SK-N-SH (cell line): ENCODE data around the gene SRR. TPM values are rescaled to one million over a fixed set of nuclear protein-coding genes. Genes with fewer than 3 reads are reported as not detected.

Experiments used
- CTCF ChIA-PET: fragments of 300-600, 350-600 bp; formaldehyde crosslinking; extraction: SDS; loops from one replicate; lab custom pipeline; 2021; lab: Yijun Ruan, JAX
- POLR2A ChIA-PET: fragments of 350-600 bp; sonication (Branson Sonifier 250); formaldehyde crosslinking; extraction: SDS; loops from one replicate; lab custom pipeline; 2020; ENCODE audit warnings: antibody characterized with exemption, inconsistent platforms; lab: Yijun Ruan, JAX
- DNase-seq: peaks from one replicate; pipeline ENCODE4 v3.0.0; 2012
- H2AFZ ChIP-seq: fragments of 200-600 bp; sonication (generic); 2 replicates; pipeline ENCODE4 v1.8.1; 2016; ENCODE audit warnings: antibody characterized with exemption, mild to moderate bottlenecking, low read depth
- H3F3A ChIP-seq: fragments of 200-600 bp; sonication (generic); replicated peaks from 2 replicates; pipeline ENCODE3; 2016; ENCODE audit warnings: antibody characterized with exemption, mild to moderate bottlenecking; ENCODE audit not compliant: insufficient read depth
- H3K27ac ChIP-seq, 2 experiments: fragments of 200-500 bp in 1 of 2; fragments of 200-600 bp in 1 of 2; sonication (Bioruptor generic) in 1 of 2; sonication (generic), shearing (Covaris generic) in 1 of 2; 2 replicates each; pipeline versions ENCODE4 v1.5.1 to v1.6.1; 2014 to 2016; ENCODE audit warnings: low read depth in 2 of 2, inconsistent platforms in 1 of 2, low read length in 1 of 2, mild to moderate bottlenecking in 1 of 2, mixed read lengths in 1 of 2
- H3K27me3 ChIP-seq: fragments of 200-600 bp; sonication (generic), shearing (Covaris generic); 2 replicates; pipeline ENCODE4 v1.6.1; 2016; ENCODE audit warnings: mixed run types; ENCODE audit not compliant: insufficient read depth
- H3K36me3 ChIP-seq, 2 experiments: fragments of 200-500 bp in 1 of 2; fragments of 200-600 bp in 1 of 2; sonication (Bioruptor generic) in 1 of 2; sonication (generic) in 1 of 2; replicated peaks in 1 of 2; 2 replicates each; pipeline versions ENCODE3 to v1.5.1; 2014 to 2016; ENCODE audit warnings: low read length in 1 of 2, mild to moderate bottlenecking in 1 of 2; ENCODE audit not compliant: insufficient read depth in 2 of 2, control insufficient read depth in 1 of 2
- H3K4me1 ChIP-seq, 2 experiments: fragments of 200-500 bp in 1 of 2; fragments of 200-600 bp in 1 of 2; sonication (Bioruptor generic) in 1 of 2; sonication (generic), shearing (Covaris generic) in 1 of 2; 2 replicates each; pipeline versions ENCODE4 v1.5.1 to v1.6.1; 2014 to 2016; ENCODE audit warnings: low read depth in 1 of 2, low read length in 1 of 2, mixed run types in 1 of 2; ENCODE audit not compliant: insufficient read depth in 2 of 2, control insufficient read depth in 1 of 2
- H3K4me2 ChIP-seq: fragments of 200-600 bp; sonication (generic), shearing (Covaris generic); 2 replicates; pipeline ENCODE4 v1.6.1; 2017; ENCODE audit warnings: mixed run types
- H3K4me3 ChIP-seq, 2 experiments: fragments of 200-500 bp in 1 of 2; fragments of 200-600 bp in 1 of 2; sonication (Bioruptor generic) in 1 of 2; sonication (generic), shearing (Covaris generic) in 1 of 2; 2 replicates each; pipeline versions ENCODE4 v1.5.1 to v1.8.1; 2014 to 2016; ENCODE audit warnings: low read depth in 2 of 2, inconsistent platforms in 1 of 2, low read length in 1 of 2, mild to moderate bottlenecking in 1 of 2, mixed read lengths in 1 of 2, moderate library complexity in 1 of 2
- H3K79me2 ChIP-seq: fragments of 200-600 bp; sonication (generic); 2 replicates; pipeline ENCODE4 v1.8.1; 2017; ENCODE audit warnings: mild to moderate bottlenecking; ENCODE audit not compliant: insufficient read depth
- H3K9ac ChIP-seq: fragments of 200-600 bp; sonication (generic); 2 replicates; pipeline ENCODE4 v1.6.1; 2017; ENCODE audit warnings: mixed run types
- H3K9me2 ChIP-seq: fragments of 200-600 bp; sonication (generic); 2 replicates; pipeline ENCODE4 v1.6.1; 2017; ENCODE audit warnings: mixed run types
- H3K9me3 ChIP-seq: fragments of 200-600 bp; sonication (generic); 2 replicates; pipeline ENCODE4 v1.6.1; 2017; ENCODE audit warnings: mixed run types, mild to moderate bottlenecking, moderate library complexity
- H4K20me1 ChIP-seq: fragments of 200-600 bp; sonication (generic); 2 replicates; pipeline ENCODE4 v1.6.1; 2017; ENCODE audit warnings: mild to moderate bottlenecking, mixed run types; ENCODE audit not compliant: insufficient read depth
- ELF1 ChIP-seq: IDR thresholded peaks from 2 replicates; pipeline ENCODE4 v1.4.0; 2012
- EP300 ChIP-seq, 2 experiments: IDR thresholded peaks; 2 replicates each; pipeline versions ENCODE4 v1.4.0 to v1.6.1; 2012; ENCODE audit warnings: borderline replicate concordance in 1 of 2, low read depth in 1 of 2, low read length in 1 of 2
- FOXM1 ChIP-seq: IDR thresholded peaks from 2 replicates; pipeline ENCODE4 v1.4.0; 2012; ENCODE audit warnings: low read depth, mild to moderate bottlenecking
- GATA2 ChIP-seq: sonication (generic); formaldehyde crosslinking; IDR thresholded peaks from 2 replicates; pipeline ENCODE4 v1.5.0; 2020; ENCODE audit warnings: mild to moderate bottlenecking, missing genetic modification reagents
- MAX ChIP-seq: IDR thresholded peaks from 2 replicates; pipeline ENCODE4 v1.4.0; 2012; ENCODE audit warnings: low read depth
- MEF2A ChIP-seq: IDR thresholded peaks from 2 replicates; pipeline ENCODE4 v1.4.0; 2012; ENCODE audit warnings: low read depth, borderline replicate concordance
- NRF1 ChIP-seq: IDR thresholded peaks from 2 replicates; pipeline ENCODE4 v1.6.1; 2012; ENCODE audit warnings: low read depth, mild to moderate bottlenecking, low read length
- RCOR1 ChIP-seq: fragments of 150-350 bp; IDR thresholded peaks from 2 replicates; pipeline ENCODE4 v1.6.1; 2017; ENCODE audit warnings: antibody characterized with exemption, low read length
- REST ChIP-seq: IDR thresholded peaks from 2 replicates; pipeline ENCODE4 v1.6.1; 2012; ENCODE audit warnings: mild to moderate bottlenecking, low read depth, low read length, moderate library complexity
- RFX5 ChIP-seq: IDR thresholded peaks from 2 replicates; pipeline ENCODE4 v1.6.1; 2012; ENCODE audit warnings: mild to moderate bottlenecking, improper control_type of control experiment, low read length
- RXRA ChIP-seq: IDR thresholded peaks from 2 replicates; pipeline ENCODE4 v1.4.0; 2012; ENCODE audit warnings: low read depth, mild to moderate bottlenecking, borderline replicate concordance
- TCF12 ChIP-seq: IDR thresholded peaks from 2 replicates; pipeline ENCODE4 v1.4.0; 2012
- YY1 ChIP-seq: IDR thresholded peaks from 2 replicates; pipeline ENCODE4 v1.4.0; 2012; ENCODE audit warnings: low read depth, mild to moderate bottlenecking
- ZBTB33 ChIP-seq: IDR thresholded peaks from 2 replicates; pipeline ENCODE4 v1.4.0; 2012; ENCODE audit warnings: low read depth, borderline replicate concordance
- WGBS: methylation state at CpG from one replicate; pipeline ENCODE4 v1.1.6; 2017; ENCODE audit warnings: low lambda C conversion rate; 5-methylcytosine and 5-hydroxymethylcytosine counted together
- polyA plus RNA-seq, 3 experiments: library from polyadenylated mRNA; depleted of rRNA; stranded (reverse); fragments of >200 nt; gene quantifications; 2 replicates each; pipeline ENCODE4 v1.2.3, GENCODE V29; 2012
- TF ChIP-seq, protein P1 (sequence below): IDR thresholded peaks from 2 replicates; pipeline ENCODE4 v1.4.0; 2012; ENCODE audit warnings: low read depth, borderline replicate concordance
- TF ChIP-seq, protein P2 (sequence below): fragments of 150-350 bp; IDR thresholded peaks from 2 replicates; pipeline ENCODE4 v1.6.1; 2017; ENCODE audit warnings: antibody characterized with exemption, low read length, low read depth, borderline replicate concordance
- TF ChIP-seq, protein P3 (sequence below): fragments of 200-600 bp; sonication (generic); IDR thresholded peaks from 2 replicates; pipeline ENCODE4 v1.6.1; 2017; ENCODE audit warnings: antibody characterized with exemption, mild to moderate bottlenecking, moderate library complexity
- TF ChIP-seq, protein P4 (sequence below): IDR thresholded peaks from 2 replicates; pipeline ENCODE4; 2012

The SRR gene
- polyA plus RNA-seq, 1 of the 3 experiments (the other 2 are of a cell fraction): 18.5 TPM

DNA sequence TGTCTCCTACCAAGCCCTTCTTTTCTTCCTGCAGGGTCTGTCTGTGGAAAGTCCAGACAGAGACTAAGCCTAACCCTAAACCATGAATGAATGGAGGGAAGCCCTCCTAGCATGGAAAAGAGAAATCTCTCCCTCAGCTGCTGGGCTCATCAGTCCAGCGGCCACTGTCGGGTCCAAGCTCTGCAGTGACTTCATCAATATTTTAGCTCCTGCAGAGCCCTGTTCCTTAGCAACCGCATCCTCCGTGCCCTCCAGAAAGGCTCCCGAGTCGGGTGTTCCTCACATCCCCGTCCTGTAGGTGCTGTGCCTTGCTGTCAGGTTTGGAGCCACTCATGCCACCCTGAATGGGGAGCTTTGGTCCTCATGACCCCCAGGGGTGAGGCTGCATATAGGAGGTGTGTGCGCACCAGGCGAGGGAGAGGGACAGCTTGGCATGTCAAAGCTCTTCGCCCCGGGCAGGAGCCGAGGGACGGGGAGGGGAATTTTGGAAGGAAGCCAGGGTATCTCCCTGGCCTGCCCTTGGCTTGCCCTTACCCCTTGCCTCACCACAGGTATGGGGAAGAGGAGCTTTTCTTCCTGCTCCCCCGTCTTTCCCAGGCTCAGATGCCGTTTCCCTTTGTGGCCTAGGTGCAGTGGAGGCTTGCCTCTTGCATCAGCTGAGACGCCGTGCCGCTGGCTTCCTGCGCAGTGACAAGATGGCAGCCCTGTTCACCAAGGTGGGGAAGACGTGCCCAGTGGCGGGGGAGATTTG is 57.4 kb downstream of the SRR start (continued):
- TF ChIP-seq, protein P1, sequence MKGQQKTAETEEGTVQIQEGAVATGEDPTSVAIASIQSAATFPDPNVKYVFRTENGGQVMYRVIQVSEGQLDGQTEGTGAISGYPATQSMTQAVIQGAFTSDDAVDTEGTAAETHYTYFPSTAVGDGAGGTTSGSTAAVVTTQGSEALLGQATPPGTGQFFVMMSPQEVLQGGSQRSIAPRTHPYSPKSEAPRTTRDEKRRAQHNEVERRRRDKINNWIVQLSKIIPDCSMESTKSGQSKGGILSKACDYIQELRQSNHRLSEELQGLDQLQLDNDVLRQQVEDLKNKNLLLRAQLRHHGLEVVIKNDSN: no peak

- Histone ChIP-seq H3K79me2 (peaks cover 6% of the 10 kb centered on the region; the same call in 1 of the 2 replicates), H3K36me3 (peaks cover 0 to 44% of the 10 kb centered on the region in 2 experiments), H3K4me2 (no peak overlapping the region), H3F3A (no peaks in the 10 kb centered on the region), H3K27ac (no peak overlapping the region), H3K9ac (no peak overlapping the region), H3K4me1 (peaks cover 2 to 16% of the 10 kb centered on the region in 2 experiments; a peak in 2 of 4 replicates)
- 97% methylated on average over 17 of the region's 20 CpGs for WGBS
- ChIA-PET POLR2A (no interaction called here), CTCF (interaction anchor here (2.1 to 10.6 kb wide), 4 partner anchors 9 to 55 kb away, joined by 12 to 88 read pairs (median 16); no protein-coding TSS in a partner anchor)
- TF ChIP-seq FOXM1: no peak
- TF ChIP-seq, protein P2, sequence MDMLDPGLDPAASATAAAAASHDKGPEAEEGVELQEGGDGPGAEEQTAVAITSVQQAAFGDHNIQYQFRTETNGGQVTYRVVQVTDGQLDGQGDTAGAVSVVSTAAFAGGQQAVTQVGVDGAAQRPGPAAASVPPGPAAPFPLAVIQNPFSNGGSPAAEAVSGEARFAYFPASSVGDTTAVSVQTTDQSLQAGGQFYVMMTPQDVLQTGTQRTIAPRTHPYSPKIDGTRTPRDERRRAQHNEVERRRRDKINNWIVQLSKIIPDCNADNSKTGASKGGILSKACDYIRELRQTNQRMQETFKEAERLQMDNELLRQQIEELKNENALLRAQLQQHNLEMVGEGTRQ: no peak
- TF ChIP-seq MAX: no peak
- no peak for TF ChIP-seq RXRA
- TF ChIP-seq, protein P3, sequence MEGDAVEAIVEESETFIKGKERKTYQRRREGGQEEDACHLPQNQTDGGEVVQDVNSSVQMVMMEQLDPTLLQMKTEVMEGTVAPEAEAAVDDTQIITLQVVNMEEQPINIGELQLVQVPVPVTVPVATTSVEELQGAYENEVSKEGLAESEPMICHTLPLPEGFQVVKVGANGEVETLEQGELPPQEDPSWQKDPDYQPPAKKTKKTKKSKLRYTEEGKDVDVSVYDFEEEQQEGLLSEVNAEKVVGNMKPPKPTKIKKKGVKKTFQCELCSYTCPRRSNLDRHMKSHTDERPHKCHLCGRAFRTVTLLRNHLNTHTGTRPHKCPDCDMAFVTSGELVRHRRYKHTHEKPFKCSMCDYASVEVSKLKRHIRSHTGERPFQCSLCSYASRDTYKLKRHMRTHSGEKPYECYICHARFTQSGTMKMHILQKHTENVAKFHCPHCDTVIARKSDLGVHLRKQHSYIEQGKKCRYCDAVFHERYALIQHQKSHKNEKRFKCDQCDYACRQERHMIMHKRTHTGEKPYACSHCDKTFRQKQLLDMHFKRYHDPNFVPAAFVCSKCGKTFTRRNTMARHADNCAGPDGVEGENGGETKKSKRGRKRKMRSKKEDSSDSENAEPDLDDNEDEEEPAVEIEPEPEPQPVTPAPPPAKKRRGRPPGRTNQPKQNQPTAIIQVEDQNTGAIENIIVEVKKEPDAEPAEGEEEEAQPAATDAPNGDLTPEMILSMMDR: no peak
- no peak for TF ChIP-seq REST
- no peak for TF ChIP-seq EP300 (IDR thresholded peaks at IDR 0.05; ENCODE audit: borderline replicate concordance in 1 of 2, low read depth in 1 of 2, low read length in 1 of 2)
- TF ChIP-seq RFX5: no peak
- no peak for TF ChIP-seq ELF1
- TF ChIP-seq NRF1: no peak
- TF ChIP-seq GATA2 (CRISPR knock-in tag): no peak
- no peak for TF ChIP-seq TCF12
- TF ChIP-seq MEF2A: no peak
- TF ChIP-seq, protein P1: no peak
- no peak for TF ChIP-seq RCOR1
- no peak for TF ChIP-seq ZBTB33
- TF ChIP-seq YY1: no peak
- TF ChIP-seq, protein P4, sequence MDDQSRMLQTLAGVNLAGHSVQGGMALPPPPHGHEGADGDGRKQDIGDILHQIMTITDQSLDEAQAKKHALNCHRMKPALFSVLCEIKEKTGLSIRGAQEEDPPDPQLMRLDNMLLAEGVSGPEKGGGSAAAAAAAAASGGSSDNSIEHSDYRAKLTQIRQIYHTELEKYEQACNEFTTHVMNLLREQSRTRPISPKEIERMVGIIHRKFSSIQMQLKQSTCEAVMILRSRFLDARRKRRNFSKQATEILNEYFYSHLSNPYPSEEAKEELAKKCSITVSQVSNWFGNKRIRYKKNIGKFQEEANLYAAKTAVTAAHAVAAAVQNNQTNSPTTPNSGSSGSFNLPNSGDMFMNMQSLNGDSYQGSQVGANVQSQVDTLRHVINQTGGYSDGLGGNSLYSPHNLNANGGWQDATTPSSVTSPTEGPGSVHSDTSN: no peak
- TF ChIP-seq, all 33 proteins: peak for 0
- no peaks in the 10 kb centered on the region for H3K9me2 ChIP-seq
- no peak for DNase-seq
- no peaks in the 10 kb centered on the region for H3K27me3 ChIP-seq
- H2AFZ ChIP-seq: no peak overlapping the region
- peaks cover 28% of the 10 kb centered on the region for H4K20me1 ChIP-seq
- H3K9me3 ChIP-seq: no peaks in the 10 kb centered on the region
- no peak overlapping the region for H3K4me3 ChIP-seq
Observed at GRCh38 chr17:2362016-2362415, 58.3 kb downstream of the SRR start.
